Activated naive CD8-positive, alpha-beta T cell treated with anti-CD3 and anti-CD28 coated beads, Interleukin-2, amount 50 U/mL, for 24 hours (primary cell): Measurements from ENCODE around the gene RELCH.

Source experiments
- ATAC-seq: fragments of 150-1000 bp; cut with Tn5 transposase; one replicate; pipeline ENCODE4 v1.10.0; 2021
- DNase-seq: peaks from one replicate; pipeline ENCODE4 v3.0.0; 2021
- H3K27ac Mint-ChIP-seq: one replicate; pipeline ENCODE4 v1.8.0; 2021; ENCODE audit warnings: mild to moderate bottlenecking, mixed read lengths
- H3K27me3 Mint-ChIP-seq: one replicate; pipeline ENCODE4 v1.8.0; 2021; ENCODE audit warnings: mixed read lengths
- H3K36me3 Mint-ChIP-seq: one replicate; pipeline ENCODE4 v1.8.0; 2021; ENCODE audit warnings: low read depth, mixed read lengths
- H3K4me1 Mint-ChIP-seq: one replicate; pipeline ENCODE4 v1.8.0; 2021; ENCODE audit warnings: mixed read lengths
- H3K4me3 Mint-ChIP-seq: one replicate; pipeline ENCODE4 v1.8.0; 2021; ENCODE audit warnings: mild to moderate bottlenecking, moderate library complexity, mixed read lengths
- H3K9me3 Mint-ChIP-seq: one replicate; pipeline ENCODE4 v1.8.0; 2021; ENCODE audit warnings: mixed read lengths

The RELCH gene

GRCh38 chr18:62300359-62300963 lies 113.4 kb downstream of the RELCH start:
- Mint-ChIP-seq H3K9me3 (no peaks in the 10 kb centered on the region), H3K27me3 (no peaks in the 10 kb centered on the region), H3K4me1 (peaks cover 1% of the 10 kb centered on the region), H3K27ac (no peak overlapping the region), H3K4me3 (no peak overlapping the region), H3K36me3 (peaks cover 38% of the 10 kb centered on the region)
- no peak for DNase-seq
- no peak for ATAC-seq

GRCh38 chr18:62301322-62301721 lies 114.3 kb downstream of the RELCH start:
- H3K4me1 Mint-ChIP-seq = peaks cover 1% of the 10 kb centered on the region
- DNase-seq (no peak), ATAC-seq (no peak)
- no peaks in the 10 kb centered on the region for H3K9me3 Mint-ChIP-seq
- H3K36me3 Mint-ChIP-seq = peaks cover 38% of the 10 kb centered on the region
- H3K4me3 Mint-ChIP-seq = no peak overlapping the region
- H3K27ac Mint-ChIP-seq = no peak overlapping the region
- no peaks in the 10 kb centered on the region for H3K27me3 Mint-ChIP-seq

GRCh38 chr18:62312851-62313250 lies 125.8 kb downstream of the RELCH start:
- Mint-ChIP-seq H3K27ac (no peak overlapping the region), H3K4me3 (no peak overlapping the region), H3K27me3 (peaks cover 3% of the 10 kb centered on the region), H3K4me1 (no peaks in the 10 kb centered on the region), H3K9me3 (no peaks in the 10 kb centered on the region), H3K36me3 (peaks cover 2% of the 10 kb centered on the region)
- ATAC-seq (no peak), DNase-seq (no peak)

GRCh38 chr18:62318228-62319180 lies 131.4 kb downstream of the RELCH start:
- Mint-ChIP-seq H3K9me3 (no peaks in the 10 kb centered on the region), H3K4me3 (no peak overlapping the region), H3K4me1 (peaks cover 7% of the 10 kb centered on the region), H3K27me3 (peaks cover 34% of the 10 kb centered on the region), H3K36me3 (no peaks in the 10 kb centered on the region), H3K27ac (no peak overlapping the region)
- DNase-seq = no peak
- ATAC-seq = no peak

GRCh38 chr18:62321201-62321600 lies 134.1 kb downstream of the RELCH start:
- ATAC-seq (no peak), DNase-seq (no peak)
- Mint-ChIP-seq H3K4me1 (peaks cover 24% of the 10 kb centered on the region), H3K4me3 (no peak overlapping the region), H3K9me3 (no peaks in the 10 kb centered on the region), H3K27ac (no peak overlapping the region), H3K27me3 (peaks cover 50% of the 10 kb centered on the region), H3K36me3 (no peaks in the 10 kb centered on the region)

GRCh38 chr18:62323483-62324180 lies 136.6 kb downstream of the RELCH start:
- Mint-ChIP-seq H3K27me3 (peaks cover 67% of the 10 kb centered on the region), H3K9me3 (no peaks in the 10 kb centered on the region), H3K36me3 (no peaks in the 10 kb centered on the region), H3K4me3 (no peak overlapping the region), H3K4me1 (peaks cover 34% of the 10 kb centered on the region), H3K27ac (no peak overlapping the region)
- ATAC-seq (no peak), DNase-seq (no peak)

- DNase-seq = no peak
- Mint-ChIP-seq H3K9me3 (no peaks in the 10 kb centered on the region), H3K4me1 (peaks cover 40% of the 10 kb centered on the region), H3K36me3 (no peaks in the 10 kb centered on the region), H3K27me3 (peaks cover 72% of the 10 kb centered on the region), H3K27ac (no peak overlapping the region), H3K4me3 (peak overlapping the region; percentile 46)
- no peak for ATAC-seq
Measured at GRCh38 chr18:62324181-62324828, 137.2 kb downstream of the RELCH start.

GRCh38 chr18:62324917-62325805 lies 138.1 kb downstream of the RELCH start, which contains the start of gene TNFRSF11A:
Gene TNFRSF11A, plus strand, starts transcription at chr18:62325310. Its CDS starts 43 bp downstream, at chr18:62325353.
- H3K4me3 Mint-ChIP-seq = peak within 1 kb of the TSS; percentile 74
- DNase-seq (peak; percentile 71), ATAC-seq (peak; percentile 67)
- no peaks in the 10 kb centered on the region for H3K36me3 Mint-ChIP-seq
- peak within 1 kb of the TSS; percentile 34 for H3K27ac Mint-ChIP-seq
- H3K9me3 Mint-ChIP-seq = no peaks in the 10 kb centered on the region
- H3K4me1 Mint-ChIP-seq = peaks cover 49% of the 10 kb centered on the region
- H3K27me3 Mint-ChIP-seq = peaks cover 78% of the 10 kb centered on the region

- Mint-ChIP-seq H3K4me1 (peaks cover 54% of the 10 kb centered on the region), H3K9me3 (no peaks in the 10 kb centered on the region), H3K36me3 (no peaks in the 10 kb centered on the region), H3K27me3 (peaks cover 80% of the 10 kb centered on the region), H3K27ac (peak overlapping the region; percentile 34), H3K4me3 (peak overlapping the region; percentile 74)
- ATAC-seq (peak; percentile 20), DNase-seq (peak; percentile 21)
Measured at GRCh38 chr18:62325806-62326645, 139.0 kb downstream of the RELCH start.

GRCh38 chr18:62326646-62327348 lies 139.7 kb downstream of the RELCH start:
- DNase-seq = no peak
- peak overlapping the region; percentile 74 for H3K4me3 Mint-ChIP-seq
- no peak overlapping the region for H3K27ac Mint-ChIP-seq
- peaks cover 54% of the 10 kb centered on the region for H3K4me1 Mint-ChIP-seq
- H3K9me3 Mint-ChIP-seq = no peaks in the 10 kb centered on the region
- no peaks in the 10 kb centered on the region for H3K36me3 Mint-ChIP-seq
- H3K27me3 Mint-ChIP-seq = peaks cover 81% of the 10 kb centered on the region
- no peak for ATAC-seq

GRCh38 chr18:62327977-62328376 lies 140.9 kb downstream of the RELCH start:
- no peak for DNase-seq
- Mint-ChIP-seq H3K4me1 (peaks cover 56% of the 10 kb centered on the region), H3K27me3 (peaks cover 77% of the 10 kb centered on the region), H3K36me3 (no peaks in the 10 kb centered on the region), H3K4me3 (no peak overlapping the region), H3K27ac (no peak overlapping the region), H3K9me3 (no peaks in the 10 kb centered on the region)
- no peak for ATAC-seq
